GM12878 (cell line): ENCODE measurements around the gene FAAH2. TPM values are rescaled to one million over a fixed set of nuclear protein-coding genes. Genes with fewer than 3 reads are reported as not detected.

Experiments used
- ATAC-seq: fragments of 200-7000 bp; cut with Tn5 transposase; 3 replicates; pipeline ENCODE4 v1.9.1; 2020; ENCODE audit warnings: mild to moderate bottlenecking, moderate library complexity
- BruUV-seq: library from RNA; stranded (reverse); fragments of 400-500 nt; replicated peaks from 2 replicates; lab custom pipeline; 2021; lab: Mats Ljungman, UMichigan
- CTCF ChIA-PET: fragments of 300-600 bp; sonication (Branson Sonifier 250); formaldehyde crosslinking; extraction: SDS; loops from one replicate; lab custom pipeline; 2021; ENCODE audit warnings: inconsistent platforms; lab: Yijun Ruan, JAX
- POLR2A ChIA-PET: fragments of 350-600 bp; formaldehyde crosslinking; extraction: SDS; loops from one replicate; lab custom pipeline; 2021; ENCODE audit warnings: inconsistent platforms; lab: Charles Lee
- RAD21 ChIA-PET: fragments of 300-600 bp; sonication (Branson Sonifier 250); formaldehyde crosslinking; loops from one replicate; lab custom pipeline; 2023; ENCODE audit warnings: antibody characterized with exemption; ENCODE audit not compliant: unreplicated experiment; lab: Charles Lee
- SMC1A ChIA-PET: fragments of 300-600 bp; sonication (Branson Sonifier 250); formaldehyde crosslinking; loops from one replicate; lab custom pipeline; 2023; ENCODE audit not compliant: unreplicated experiment, uncharacterized antibody; lab: Charles Lee
- DNase-seq: peaks from one replicate; pipeline ENCODE4 v3.0.0-alpha.2; 2011; ENCODE audit warnings: low read depth, low spot score
- FAIRE-seq: peaks from 3 replicates; lab custom pipeline; 2011; peaks lifted over from hg19 to GRCh38; lab: Jason Lieb, UNC
- H2AFZ ChIP-seq: 2 replicates; pipeline ENCODE4 v1.6.0; 2011; ENCODE audit warnings: low read depth, low read length, control low read depth; ENCODE audit not compliant: control insufficient read depth
- H3K27ac ChIP-seq: 2 replicates; pipeline ENCODE4 v1.5.1; 2011; ENCODE audit warnings: control low read depth; ENCODE audit not compliant: control insufficient read depth, insufficient read depth
- H3K27me3 ChIP-seq, 2 experiments: replicated peaks in 1 of 2; 2 replicates each; pipeline versions ENCODE4 v1.6.0 to v1.6.1; 2011; ENCODE audit warnings: low read length in 1 of 2; ENCODE audit not compliant: control insufficient read depth in 2 of 2, insufficient read depth in 2 of 2
- H3K36me3 ChIP-seq, 2 experiments: 2 replicates each; pipeline ENCODE4 v1.5.1; 2011; ENCODE audit warnings: low read length in 1 of 2; ENCODE audit not compliant: control insufficient read depth in 2 of 2, insufficient read depth in 2 of 2
- H3K4me1 ChIP-seq: 2 replicates; pipeline ENCODE4 v1.6.1; 2011; ENCODE audit warnings: mild to moderate bottlenecking, low read length, moderate library complexity, mixed read lengths; ENCODE audit not compliant: control insufficient read depth, insufficient read depth
- H3K4me2 ChIP-seq: 2 replicates; pipeline ENCODE4 v1.6.0; 2011; ENCODE audit warnings: control low read depth; ENCODE audit not compliant: control insufficient read depth, insufficient read depth
- H3K4me3 ChIP-seq: fragments of 200-600 bp; sonication (generic); 2 replicates; pipeline ENCODE4 v1.5.1; 2016
- H3K79me2 ChIP-seq: 2 replicates; pipeline ENCODE4 v1.6.0; 2011; ENCODE audit warnings: low read length; ENCODE audit not compliant: control insufficient read depth, insufficient read depth
- H3K9ac ChIP-seq: 2 replicates; pipeline ENCODE4 v1.8.0; 2011; ENCODE audit warnings: low read length, control low read depth, mixed read lengths; ENCODE audit not compliant: control insufficient read depth, insufficient read depth
- H3K9me3 ChIP-seq: replicated peaks from 3 replicates; pipeline ENCODE4 v1.5.1; 2011; ENCODE audit warnings: mild to moderate bottlenecking, low read length; ENCODE audit not compliant: control insufficient read depth, insufficient read depth
- H4K20me1 ChIP-seq: 2 replicates; pipeline ENCODE4 v1.6.0; 2011; ENCODE audit not compliant: control insufficient read depth, insufficient read depth
- ATF2 ChIP-seq: IDR thresholded peaks from 2 replicates; pipeline ENCODE4 v1.6.1; 2012; ENCODE audit warnings: low read length, inconsistent platforms
- EGR1 ChIP-seq, 2 experiments: IDR thresholded peaks; 1 replicate in 1 of 2; 2 replicates in 1 of 2; pipeline ENCODE4 v1.6.1; 2011 to 2012; ENCODE audit warnings: low read depth in 2 of 2, low read length in 2 of 2, borderline replicate concordance in 1 of 2, mild to moderate bottlenecking in 1 of 2, moderate library complexity in 1 of 2
- FOS ChIP-seq: IDR thresholded peaks from 3 replicates; pipeline ENCODE4 v1.6.1; 2011; ENCODE audit warnings: borderline replicate concordance; ENCODE audit not compliant: insufficient read length; ENCODE audit errors: extremely low read depth
- GATAD2B ChIP-seq: fragments of 450-650 bp; conservative IDR thresholded peaks from 2 replicates; pipeline ENCODE4 v1.6.1; 2017; ENCODE audit warnings: low read depth, mild to moderate bottlenecking, moderate library complexity
- KAT2A ChIP-seq: conservative IDR thresholded peaks from 2 replicates; pipeline ENCODE4 v1.6.1; 2011; ENCODE audit warnings: low read depth, low read length; ENCODE audit not compliant: control insufficient read depth
- MTA3 ChIP-seq: IDR thresholded peaks from 2 replicates; pipeline ENCODE4 v1.6.1; 2012; ENCODE audit warnings: low read length, inconsistent platforms, borderline replicate concordance
- NFYB ChIP-seq: IDR thresholded peaks from 2 replicates; pipeline ENCODE4 v1.6.1; 2011; ENCODE audit warnings: low read depth, mild to moderate bottlenecking, low read length, improper control_type of control experiment, moderate library complexity; ENCODE audit not compliant: insufficient read depth
- PML ChIP-seq: IDR thresholded peaks from 2 replicates; pipeline ENCODE4 v1.6.1; 2012; ENCODE audit warnings: low read length, inconsistent platforms
- POU2F2 ChIP-seq: IDR thresholded peaks from 3 replicates; pipeline ENCODE4 v1.6.1; 2011; ENCODE audit warnings: low read depth, mild to moderate bottlenecking, low read length, borderline replicate concordance
- RAD21 ChIP-seq: IDR thresholded peaks from 2 replicates; pipeline ENCODE4 v1.6.1; 2011; ENCODE audit warnings: mild to moderate bottlenecking, low read depth, low read length, moderate library complexity; ENCODE audit not compliant: insufficient read depth
- TAF1 ChIP-seq: IDR thresholded peaks from 2 replicates; pipeline ENCODE4 v1.6.1; 2011; ENCODE audit warnings: mild to moderate bottlenecking, low read depth, low read length, borderline replicate concordance
- YBX1 ChIP-seq: fragments of 450-650 bp; IDR thresholded peaks from 2 replicates; pipeline ENCODE4 v1.6.1; 2016; ENCODE audit warnings: antibody characterized with exemption
- ZBTB40 ChIP-seq: fragments of 450-650 bp; IDR thresholded peaks from 2 replicates; pipeline ENCODE4 v1.6.1; 2016; ENCODE audit warnings: mild to moderate bottlenecking, moderate library complexity, borderline replicate concordance
- WGBS: methylation state at CpG from one replicate; pipeline ENCODE4 v1.1.6; 2016; ENCODE audit warnings: low lambda C conversion rate; ENCODE audit not compliant: insufficient replicate concordance, insufficient coverage; ENCODE audit errors: missing lambda C conversion rate; 5-methylcytosine and 5-hydroxymethylcytosine counted together
- in situ Hi-C: fragments of 300-500 bp; cut with MboI; formaldehyde crosslinking; loops from 9 replicates; pipeline ENCODE4 v1.14.3; 2018; ENCODE audit warnings: mixed read lengths
- intact Hi-C: fragments of 100-400 bp; cut with micrococcal nuclease; formaldehyde crosslinking; loops from one replicate; pipeline ENCODE4 v1.14.2; 2022; ENCODE audit not compliant: unreplicated experiment
- polyA plus RNA-seq, 11 experiments: library from polyadenylated mRNA; depleted of rRNA in 4 of 11; unstranded in 6 of 11; stranded (reverse) in 5 of 11; fragments of >200 nt; fragmentation: Nextera tagmentation in 4 of 11; fragmentation: Illumina TruSeq in 1 of 11; extraction: Ambion mirVana in 4 of 11; extraction: Trizol in 1 of 11; gene quantifications; 1 replicate in 1 of 11; 2 replicates in 10 of 11; pipeline versions ENCODE4 v1.2.1 to v1.2.3, GENCODE V29; 2011 to 2016; ENCODE audit warnings: inconsistent platforms in 2 of 11, missing spikeins in 2 of 11, low read depth in 1 of 11
- total RNA-seq, 4 experiments: library from RNA; depleted of rRNA in 3 of 4; stranded (reverse); fragments of >200 nt in 3 of 4; fragmentation: Illumina TruSeq in 1 of 4; extraction: Trizol in 1 of 4; gene quantifications; 2 replicates each; pipeline versions ENCODE4 v1.2.1 to v1.2.3, GENCODE V29; 2013 to 2021
- TF ChIP-seq, protein P1 (sequence below): fragments of 450-650 bp; formaldehyde crosslinking; IDR thresholded peaks from 2 replicates; pipeline ENCODE4 v1.4.0; 2022; ENCODE audit warnings: mild to moderate bottlenecking, moderate library complexity

FAAH2 gene
- total and polyA plus RNA-seq, 10 of the 15 experiments (the other 5 are each of a cell fraction or from before 2014, with no cell fraction given) = 0.88 to 5.4 (median 1.5) TPM

GRCh38 chrX:57251965-57252364 lies 34.5 kb upstream of the FAAH2 start:
- H3K79me2 ChIP-seq = no peaks in the 10 kb centered on the region
- ATAC-seq = no peak
- intact Hi-C loops = loop anchor here (10.0 kb wide), 1 partner anchor 103 kb away; no protein-coding TSS in a partner anchor
- FAIRE-seq = no peak
- no peak overlapping the region for H3K4me3 ChIP-seq
- 36% methylated on average over 6 of the region's 6 CpGs for WGBS
- POLR2A ChIA-PET = no interaction called here
- no peak for DNase-seq
- no peak overlapping the region for H3K27ac ChIP-seq
- in situ Hi-C loops = no loop called here
- H3K9me3 ChIP-seq = no peaks in the 10 kb centered on the region; the same call in 2 of the 3 replicates
- no peaks in the 10 kb centered on the region for H3K36me3 ChIP-seq
- no peaks in the 10 kb centered on the region for H4K20me1 ChIP-seq
- TF ChIP-seq NFYB = no peak
- no peak for TF ChIP-seq POU2F2
- no peak for TF ChIP-seq ATF2
- TF ChIP-seq, protein P1, sequence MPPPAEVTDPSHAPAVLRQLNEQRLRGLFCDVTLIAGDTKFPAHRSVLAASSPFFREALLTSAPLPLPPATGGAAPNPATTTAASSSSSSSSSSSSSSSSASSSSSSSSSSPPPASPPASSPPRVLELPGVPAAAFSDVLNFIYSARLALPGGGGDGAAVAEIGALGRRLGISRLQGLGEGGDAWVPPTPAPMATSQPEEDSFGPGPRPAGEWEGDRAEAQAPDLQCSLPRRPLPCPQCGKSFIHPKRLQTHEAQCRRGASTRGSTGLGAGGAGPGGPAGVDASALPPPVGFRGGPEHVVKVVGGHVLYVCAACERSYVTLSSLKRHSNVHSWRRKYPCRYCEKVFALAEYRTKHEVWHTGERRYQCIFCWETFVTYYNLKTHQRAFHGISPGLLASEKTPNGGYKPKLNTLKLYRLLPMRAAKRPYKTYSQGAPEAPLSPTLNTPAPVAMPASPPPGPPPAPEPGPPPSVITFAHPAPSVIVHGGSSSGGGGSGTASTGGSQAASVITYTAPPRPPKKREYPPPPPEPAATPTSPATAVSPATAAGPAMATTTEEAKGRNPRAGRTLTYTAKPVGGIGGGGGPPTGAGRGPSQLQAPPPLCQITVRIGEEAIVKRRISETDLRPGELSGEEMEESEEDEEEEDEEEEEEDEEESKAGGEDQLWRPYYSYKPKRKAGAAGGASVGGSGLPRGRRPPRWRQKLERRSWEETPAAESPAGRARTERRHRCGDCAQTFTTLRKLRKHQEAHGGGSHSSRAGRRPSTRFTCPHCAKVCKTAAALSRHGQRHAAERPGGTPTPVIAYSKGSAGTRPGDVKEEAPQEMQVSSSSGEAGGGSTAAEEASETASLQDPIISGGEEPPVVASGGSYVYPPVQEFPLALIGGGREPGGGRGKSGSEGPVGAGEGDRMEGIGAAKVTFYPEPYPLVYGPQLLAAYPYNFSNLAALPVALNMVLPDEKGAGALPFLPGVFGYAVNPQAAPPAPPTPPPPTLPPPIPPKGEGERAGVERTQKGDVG = no peak
- no peak for TF ChIP-seq YBX1
- no peak for TF ChIP-seq KAT2A
- no peak for TF ChIP-seq RAD21
- TF ChIP-seq FOS = no peak
- TF ChIP-seq EGR1 (IDR thresholded peaks at IDR 0.05; ENCODE audit: borderline replicate concordance in 1 of 2, low read depth in 2 of 2, low read length in 2 of 2) = no peak
- TF ChIP-seq MTA3 = no peak
- TF ChIP-seq PML = no peak
- no peak for TF ChIP-seq ZBTB40
- TF ChIP-seq GATAD2B = no peak
- no peak for TF ChIP-seq TAF1
- BruUV-seq = no TSS peak
- H3K4me1 ChIP-seq = no peaks in the 10 kb centered on the region
- H3K4me2 ChIP-seq = no peak overlapping the region
- no peak overlapping the region for H2AFZ ChIP-seq
- CTCF ChIA-PET = interaction anchor here (0.6 kb wide), 1 partner anchor 40 kb away, joined by 3 read pairs; no protein-coding TSS in a partner anchor
- H3K27me3 ChIP-seq = no peaks in the 10 kb centered on the region
- no peak overlapping the region for H3K9ac ChIP-seq
- SMC1A ChIA-PET = no interaction called here
- RAD21 ChIA-PET = no interaction called here
